Measurements from ENCODE around the gene MAMDC4. TPM values are rescaled to one million over a fixed set of nuclear protein-coding genes. Genes with fewer than 3 reads are reported as not detected.

The MAMDC4 gene
- total RNA-seq, 1 donor, result 0.81 TPM

DNA sequence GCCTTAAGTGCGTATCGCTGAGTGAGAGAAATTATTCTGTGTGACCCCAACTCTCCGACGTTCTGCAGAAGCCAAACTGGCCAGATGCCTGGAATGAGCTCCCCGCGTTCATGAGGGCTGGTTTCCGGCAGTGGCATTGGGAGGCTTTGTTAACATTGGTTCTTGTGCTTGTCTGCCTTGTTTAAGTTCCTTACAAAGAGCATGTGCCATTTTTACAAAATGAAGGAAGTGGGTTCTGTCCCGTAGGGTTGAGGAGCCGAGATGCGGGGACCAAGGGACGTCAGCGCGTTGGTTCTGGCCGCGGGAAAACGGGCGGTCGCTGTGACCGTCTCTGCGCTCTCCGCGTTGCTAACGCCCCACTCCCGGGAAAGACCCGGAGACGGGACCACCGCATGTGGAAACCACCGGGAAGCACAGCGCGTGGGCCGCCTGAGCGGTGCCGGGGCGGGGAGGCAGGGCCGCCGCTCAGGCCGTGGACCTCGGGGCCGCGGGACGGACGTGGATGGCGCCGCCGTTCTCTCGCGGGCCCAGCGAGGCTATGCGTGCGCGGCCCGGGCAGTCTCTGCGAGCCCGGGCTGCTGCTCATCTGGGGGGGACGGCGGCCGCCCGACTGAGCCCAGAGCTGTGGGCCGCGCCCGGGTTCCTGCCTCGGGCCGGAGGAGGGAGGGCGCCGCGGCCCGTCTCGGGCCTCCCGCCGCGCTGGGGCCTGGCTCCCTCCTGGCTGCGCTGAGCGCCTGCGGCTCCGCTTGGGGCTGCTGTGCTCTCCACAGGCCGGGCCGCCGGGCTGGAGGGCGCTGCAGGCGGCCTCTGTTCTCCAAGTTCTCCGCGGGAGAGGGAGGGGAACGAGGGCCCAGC, 30.9 kb upstream of the MAMDC4 start:
- peak; percentile 27 for DNase-seq (ENCODE audit: low read depth)
- H3K4me3 ChIP-seq (ENCODE audit: low read depth, low read length), result peak overlapping the region; percentile 28
- no peak for TF ChIP-seq CTCF (IDR thresholded peaks at IDR 0.05; ENCODE audit: insufficient read depth, low read length)

GRCh38 chr9:136821826-136822544, 30.2 kb upstream of the MAMDC4 start:
- TF ChIP-seq CTCF (IDR thresholded peaks at IDR 0.05; ENCODE audit: insufficient read depth, low read length), result no peak
- no peak for DNase-seq (ENCODE audit: low read depth)
- H3K4me3 ChIP-seq (ENCODE audit: low read depth, low read length), result peak overlapping the region; percentile 9

GRCh38 chr9:136823136-136824046, 28.8 kb upstream of the MAMDC4 start:
- DNase-seq (ENCODE audit: low read depth), result no peak
- TF ChIP-seq CTCF (IDR thresholded peaks at IDR 0.05; ENCODE audit: insufficient read depth, low read length), result no peak
- H3K4me3 ChIP-seq (ENCODE audit: low read depth, low read length), result no peak overlapping the region

GRCh38 chr9:136824496-136825225, 27.5 kb upstream of the MAMDC4 start:
- H3K4me3 ChIP-seq (ENCODE audit: low read depth, low read length), result no peak overlapping the region
- TF ChIP-seq CTCF (IDR thresholded peaks at IDR 0.05; ENCODE audit: insufficient read depth, low read length), result no peak
- DNase-seq (ENCODE audit: low read depth), result no peak

DNA sequence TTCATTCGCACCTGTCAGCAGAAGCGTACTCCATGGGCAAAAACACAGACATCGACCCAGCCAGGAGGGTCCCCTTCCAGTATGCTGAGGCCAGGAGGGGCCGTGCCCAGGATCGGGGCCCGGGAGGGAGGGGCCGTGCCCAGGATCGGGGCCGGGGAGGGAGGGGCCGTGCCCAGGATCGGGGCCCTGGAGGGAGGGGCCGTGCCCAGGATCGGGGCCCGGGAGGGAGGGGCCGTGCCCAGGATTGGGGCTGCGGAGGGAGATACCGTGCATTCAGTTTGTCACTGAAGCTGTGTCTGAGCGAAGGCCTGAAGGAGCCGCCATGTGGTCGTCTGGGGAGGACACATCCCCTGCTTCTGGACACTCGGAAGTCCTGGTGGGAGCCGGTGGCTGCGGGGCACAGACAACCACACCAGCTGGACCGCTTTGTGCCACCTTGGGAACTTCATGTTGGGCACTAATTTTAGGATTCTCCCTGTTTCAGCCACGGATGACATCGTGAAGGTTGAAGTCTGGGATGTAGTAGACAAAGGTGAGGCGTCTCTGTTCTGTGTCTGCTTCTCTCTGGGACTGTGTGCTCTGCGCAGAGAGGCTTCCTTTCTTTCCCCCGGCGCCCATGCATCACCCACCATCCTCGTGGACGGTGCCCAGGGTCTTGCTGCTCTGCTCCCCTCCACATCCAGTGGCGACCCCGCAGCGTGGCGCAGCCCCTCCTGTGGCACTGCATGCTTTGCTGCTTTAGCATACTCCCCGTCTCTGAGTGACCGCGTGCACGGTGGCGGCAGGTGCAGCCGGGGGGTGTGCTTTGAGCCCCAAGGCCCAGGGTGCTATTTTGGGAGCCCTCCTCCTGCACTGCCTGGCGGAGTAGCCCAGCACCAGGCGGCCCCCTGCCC, 26.6 kb upstream of the MAMDC4 start:
- no peak for DNase-seq (ENCODE audit: low read depth)
- no peak overlapping the region for H3K4me3 ChIP-seq (ENCODE audit: low read depth, low read length)
- no peak for TF ChIP-seq CTCF (IDR thresholded peaks at IDR 0.05; ENCODE audit: insufficient read depth, low read length)
